Right atrium auricular region (tissue), 2 donors: ENCODE results near the gene NPW. TPM values are rescaled to one million over a fixed set of nuclear protein-coding genes. Genes with fewer than 3 reads are reported as not detected.

ENCODE experiments used
- DNase-seq: peaks from one replicate; pipeline ENCODE4 v3.0.0-alpha.2; 2019; ENCODE audit warnings: low spot score
- H3K27ac ChIP-seq, 2 donors: fragments of 200-600 bp; sonication (generic); 1 replicate in 1 of 2; 2 replicates in 1 of 2; pipeline ENCODE4 v1.5.1; 2016 to 2019
- H3K27me3 ChIP-seq, 2 donors: fragments of 200-600 bp; sonication (generic); one replicate each; pipeline versions ENCODE4 v1.5.1 to v1.6.0; 2017 to 2019
- H3K36me3 ChIP-seq: fragments of 200-600 bp; sonication (generic); one replicate; pipeline ENCODE4 v1.5.1; 2016
- H3K4me1 ChIP-seq, 2 donors: fragments of 200-600 bp; sonication (generic); one replicate each; pipeline versions ENCODE4 v1.5.1 to v1.6.0; 2017 to 2019
- H3K4me3 ChIP-seq, 2 donors: fragments of 200-600 bp; sonication (generic); 1 replicate in 1 of 2; 2 replicates in 1 of 2; pipeline ENCODE4 v1.5.1; 2017 to 2019; ENCODE audit warnings: mild to moderate bottlenecking in 1 of 2, moderate library complexity in 1 of 2
- H3K9me3 ChIP-seq, 2 donors: fragments of 200-600 bp; sonication (generic); one replicate each; pipeline ENCODE4 v1.5.1; 2019
- total RNA-seq, 2 donors: library from RNA; depleted of rRNA; stranded (reverse); fragments of >200 nt; gene quantifications; one replicate each; pipeline ENCODE4 v1.1.0, GENCODE V29; 2016
- TF ChIP-seq, protein P1 (sequence below), 2 donors: fragments of 200-600 bp; sonication (generic); IDR thresholded peaks; one replicate each; pipeline ENCODE4 v1.5.1; 2019; ENCODE audit warnings: antibody characterized with exemption in 2 of 2

The NPW gene
- total RNA-seq, 2 donors from 2014 or later, result not detected

DNA sequence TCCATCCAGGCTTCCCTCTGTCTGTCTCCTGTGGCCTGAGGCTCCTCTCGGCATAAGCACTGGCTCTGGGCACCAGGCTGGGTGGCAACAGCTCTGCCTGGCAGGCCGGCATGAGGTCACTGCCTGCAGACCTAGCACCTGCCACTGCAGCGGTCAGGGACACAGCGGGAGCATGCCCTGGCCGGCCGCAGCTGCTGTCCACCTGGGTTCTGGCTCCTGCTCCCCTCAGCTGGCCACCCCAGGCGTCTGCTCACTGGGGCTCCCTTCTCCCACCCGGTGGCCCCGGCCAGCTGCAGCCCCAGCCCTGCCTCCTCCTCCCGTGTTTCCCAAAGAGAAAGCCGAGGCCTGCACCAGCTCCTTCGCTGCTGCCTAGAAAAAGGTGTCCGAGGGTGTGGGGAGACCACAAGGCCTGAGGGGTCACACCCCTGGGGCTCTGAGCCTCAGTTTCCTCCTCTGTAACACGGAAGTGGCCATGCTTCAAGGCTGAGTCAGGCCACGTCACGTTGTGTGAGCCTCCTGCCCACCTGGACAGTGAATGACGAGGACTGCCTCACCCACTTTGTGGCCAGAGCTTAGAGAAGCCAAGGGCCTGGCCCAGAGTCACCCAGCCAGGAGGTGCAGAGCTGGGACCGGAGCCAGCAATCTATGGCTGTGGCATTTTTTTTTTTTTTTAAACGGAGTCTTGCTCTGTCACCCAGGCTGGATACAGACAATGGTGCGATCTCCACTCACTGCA, 21.4 kb downstream of the NPW start:
- TF ChIP-seq, protein P1, sequence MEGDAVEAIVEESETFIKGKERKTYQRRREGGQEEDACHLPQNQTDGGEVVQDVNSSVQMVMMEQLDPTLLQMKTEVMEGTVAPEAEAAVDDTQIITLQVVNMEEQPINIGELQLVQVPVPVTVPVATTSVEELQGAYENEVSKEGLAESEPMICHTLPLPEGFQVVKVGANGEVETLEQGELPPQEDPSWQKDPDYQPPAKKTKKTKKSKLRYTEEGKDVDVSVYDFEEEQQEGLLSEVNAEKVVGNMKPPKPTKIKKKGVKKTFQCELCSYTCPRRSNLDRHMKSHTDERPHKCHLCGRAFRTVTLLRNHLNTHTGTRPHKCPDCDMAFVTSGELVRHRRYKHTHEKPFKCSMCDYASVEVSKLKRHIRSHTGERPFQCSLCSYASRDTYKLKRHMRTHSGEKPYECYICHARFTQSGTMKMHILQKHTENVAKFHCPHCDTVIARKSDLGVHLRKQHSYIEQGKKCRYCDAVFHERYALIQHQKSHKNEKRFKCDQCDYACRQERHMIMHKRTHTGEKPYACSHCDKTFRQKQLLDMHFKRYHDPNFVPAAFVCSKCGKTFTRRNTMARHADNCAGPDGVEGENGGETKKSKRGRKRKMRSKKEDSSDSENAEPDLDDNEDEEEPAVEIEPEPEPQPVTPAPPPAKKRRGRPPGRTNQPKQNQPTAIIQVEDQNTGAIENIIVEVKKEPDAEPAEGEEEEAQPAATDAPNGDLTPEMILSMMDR (IDR thresholded peaks at IDR 0.05), result no peak
- Histone ChIP-seq H3K4me1 (peaks cover 0 to 94% of the 10 kb centered on the region in 2 donors), H3K9me3 (no peaks in the 10 kb centered on the region), H3K27me3 (no peaks in the 10 kb centered on the region), H3K4me3 (no peak overlapping the region), H3K27ac (peak overlapping the region; percentile 77 to 85), H3K36me3 (peaks cover 32% of the 10 kb centered on the region)
- DNase-seq, result no peak

DNA sequence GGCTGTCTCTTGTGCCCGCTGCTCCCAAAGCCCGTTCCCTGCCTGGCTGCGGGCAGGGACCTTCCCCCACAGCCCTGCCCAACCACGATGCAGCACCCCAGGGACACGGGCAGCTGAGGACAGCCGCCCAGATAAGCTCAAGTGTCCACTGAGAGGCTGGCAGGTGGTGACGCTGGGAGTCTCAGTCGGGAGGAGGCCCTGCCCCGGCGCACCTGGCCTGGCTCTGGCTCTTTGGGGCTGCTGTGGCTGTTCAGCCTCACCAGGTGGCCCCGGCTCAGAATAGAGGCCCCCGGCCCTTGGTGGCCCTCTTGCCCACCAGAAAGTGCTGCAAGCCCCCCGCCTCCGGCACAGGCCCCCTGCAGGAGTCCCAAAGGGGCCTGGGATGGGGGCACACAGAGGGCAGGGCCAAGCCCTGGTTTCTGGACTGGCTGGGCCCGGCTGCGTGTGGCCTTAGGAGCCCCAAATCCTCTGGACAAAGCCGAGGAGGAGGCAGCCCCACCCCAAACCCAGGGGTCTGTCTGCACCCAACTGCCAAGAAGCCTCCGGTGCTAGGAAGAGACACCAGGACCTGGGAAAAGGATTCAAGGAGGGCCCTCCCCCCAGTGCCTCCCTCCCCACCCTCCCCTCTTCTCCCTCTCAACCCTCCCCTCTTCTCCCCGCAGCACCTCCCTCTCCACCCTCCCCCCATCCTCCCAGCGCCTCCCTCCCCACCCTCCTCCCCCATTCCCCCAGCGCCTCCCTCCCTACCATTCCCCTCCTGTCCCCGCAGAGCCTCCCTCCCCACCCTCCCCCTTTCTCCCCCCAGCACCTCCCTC, 22.8 kb downstream of the NPW start:
- Histone ChIP-seq H3K4me3 (no peak overlapping the region), H3K27ac (peak overlapping the region in 1 of 2 donors; percentile 48)
- no peak for DNase-seq

DNA sequence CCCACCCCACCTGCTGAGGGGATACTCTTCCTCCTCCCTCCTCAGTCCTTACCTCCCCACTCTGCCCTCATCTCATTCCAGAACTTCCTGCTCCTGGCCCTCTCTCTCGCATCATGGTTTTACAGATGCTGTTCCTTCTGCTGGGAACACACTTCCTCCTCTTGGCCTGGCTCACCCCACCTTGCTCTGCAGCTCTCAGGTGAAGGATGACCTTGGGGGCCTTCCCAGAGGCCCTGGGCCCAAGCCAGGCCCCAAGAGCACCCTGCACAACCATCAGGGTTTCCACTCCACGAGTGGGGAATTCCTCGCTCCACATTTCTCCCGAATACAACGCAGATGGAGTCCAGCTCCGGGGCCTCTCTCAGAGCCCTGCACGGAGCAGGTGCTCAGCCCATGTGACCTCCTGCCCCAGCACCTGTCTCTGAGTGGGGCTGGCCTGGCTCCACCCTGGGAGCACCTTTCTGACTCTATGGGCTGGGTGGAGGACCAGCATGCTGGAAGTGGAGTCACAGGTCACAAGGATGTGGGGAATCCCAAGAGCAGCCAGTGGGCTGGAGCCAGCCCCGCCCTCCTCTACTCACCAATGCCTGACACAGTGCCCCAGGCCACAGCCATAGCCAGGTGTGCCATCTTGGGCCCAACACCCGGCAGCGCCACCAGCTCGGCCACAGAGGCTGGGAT, 23.5 kb downstream of the NPW start:
- no peaks in the 10 kb centered on the region for H3K27me3 ChIP-seq
- TF ChIP-seq, protein P1 (IDR thresholded peaks at IDR 0.05), result no peak
- peaks cover 11% of the 10 kb centered on the region for H3K36me3 ChIP-seq
- peaks cover 0 to 89% of the 10 kb centered on the region in 2 donors for H3K4me1 ChIP-seq
- DNase-seq, result no peak
- no peak overlapping the region for H3K4me3 ChIP-seq
- no peaks in the 10 kb centered on the region for H3K9me3 ChIP-seq
- H3K27ac ChIP-seq, result peak overlapping the region; percentile 4 to 23

More for the DNA sequence above, 22.8 kb downstream of the NPW start:
- no peaks in the 10 kb centered on the region for H3K27me3 ChIP-seq
- peaks cover 18% of the 10 kb centered on the region for H3K36me3 ChIP-seq
- H3K4me1 ChIP-seq, result peaks cover 0 to 95% of the 10 kb centered on the region in 2 donors
- no peaks in the 10 kb centered on the region for H3K9me3 ChIP-seq
- TF ChIP-seq, protein P1 (IDR thresholded peaks at IDR 0.05), result no peak

DNA sequence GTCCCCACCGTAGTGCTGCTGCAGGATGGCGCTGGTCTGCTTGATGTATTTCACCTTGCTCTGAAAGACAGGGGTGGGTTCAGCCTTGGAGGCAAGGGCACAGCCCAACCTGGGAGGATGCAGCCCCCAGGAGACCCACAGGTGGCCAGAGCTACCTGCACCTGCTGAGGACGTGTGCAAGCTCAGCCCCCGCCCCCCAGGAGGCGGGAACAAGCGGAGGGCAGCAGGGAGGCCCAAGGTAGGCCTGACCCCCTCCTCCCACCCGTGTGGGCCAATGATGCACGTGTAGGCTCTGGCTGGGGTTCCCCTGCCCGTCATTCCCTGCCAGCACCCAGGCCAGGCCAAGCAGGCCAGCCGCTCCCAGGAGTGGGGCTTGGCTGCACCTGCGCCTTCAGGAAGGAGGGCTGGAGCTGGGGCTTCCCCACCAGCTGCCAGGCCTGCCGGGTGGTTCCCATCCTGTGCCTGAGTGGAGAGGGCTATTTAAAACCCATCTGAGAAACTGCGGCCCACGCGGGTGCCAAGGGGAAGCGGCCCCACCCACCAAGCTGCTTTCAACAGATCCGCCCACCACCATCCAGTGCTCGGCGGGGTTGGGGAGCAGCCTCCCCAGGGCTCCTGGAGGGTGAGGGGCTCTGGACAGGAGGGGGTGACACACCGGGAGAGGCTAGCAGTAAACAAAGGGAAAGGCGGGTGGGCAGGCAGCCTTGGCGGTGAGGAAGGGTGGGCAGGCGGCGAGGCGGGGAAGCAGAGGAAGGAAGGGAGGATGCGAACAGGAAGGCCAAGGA, 24.3 kb downstream of the NPW start:
- no peaks in the 10 kb centered on the region for H3K9me3 ChIP-seq
- no peak for DNase-seq
- H3K27me3 ChIP-seq, result no peaks in the 10 kb centered on the region
- H3K27ac ChIP-seq, result peak overlapping the region; percentile 4 to 23
- TF ChIP-seq, protein P1 (IDR thresholded peaks at IDR 0.05), result no peak
- peaks cover 0 to 89% of the 10 kb centered on the region in 2 donors for H3K4me1 ChIP-seq
- no peak overlapping the region for H3K4me3 ChIP-seq
- H3K36me3 ChIP-seq, result peaks cover 3% of the 10 kb centered on the region

DNA sequence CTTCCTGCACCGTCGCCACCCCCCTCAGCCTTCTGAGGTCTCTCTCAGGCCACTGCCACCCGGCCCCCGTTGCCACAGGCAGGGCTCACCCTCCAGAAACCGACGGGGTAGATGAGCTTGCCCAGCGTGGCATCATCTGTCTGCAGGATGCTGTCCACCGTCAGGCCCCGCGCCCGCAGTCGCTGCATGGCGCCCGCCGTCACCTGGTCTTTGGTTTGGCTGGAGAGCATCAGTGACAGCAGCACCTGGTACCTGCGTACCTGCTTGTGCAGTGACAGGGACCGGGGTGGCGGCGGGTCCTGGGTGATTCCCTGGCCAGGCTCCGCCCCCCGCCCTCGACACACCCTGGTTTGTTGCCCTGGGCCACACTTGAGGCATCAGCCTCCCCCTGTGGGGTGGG, 25.0 kb downstream of the NPW start:
- Histone ChIP-seq H3K4me3 (no peak overlapping the region), H3K4me1 (peaks cover 0 to 89% of the 10 kb centered on the region in 2 donors), H3K36me3 (no peaks in the 10 kb centered on the region), H3K9me3 (no peaks in the 10 kb centered on the region), H3K27ac (peak overlapping the region in 1 of 2 donors; percentile 23), H3K27me3 (no peaks in the 10 kb centered on the region)
- no peak for DNase-seq
- TF ChIP-seq, protein P1 (IDR thresholded peaks at IDR 0.05), result no peak
